Skin epidermis (tissue), 12 donors: ENCODE results near the gene PMS1.

Source experiments
- H3K27ac ChIP-seq, 21 experiments: fragments of 200-600 bp; sonication (generic) in 11 of 21; one replicate each; pipeline ENCODE4 v1.5.0; 2020; ENCODE audit warnings: mild to moderate bottlenecking in 3 of 21, inconsistent platforms in 2 of 21, moderate library complexity in 2 of 21
- H3K4me3 ChIP-seq, 7 experiments: fragments of 200-600 bp; sonication (generic) in 2 of 7; one replicate each; pipeline ENCODE4 v1.5.0; 2020; ENCODE audit warnings: inconsistent platforms in 2 of 7, mild to moderate bottlenecking in 2 of 7, moderate library complexity in 1 of 7

The PMS1 gene

DNA sequence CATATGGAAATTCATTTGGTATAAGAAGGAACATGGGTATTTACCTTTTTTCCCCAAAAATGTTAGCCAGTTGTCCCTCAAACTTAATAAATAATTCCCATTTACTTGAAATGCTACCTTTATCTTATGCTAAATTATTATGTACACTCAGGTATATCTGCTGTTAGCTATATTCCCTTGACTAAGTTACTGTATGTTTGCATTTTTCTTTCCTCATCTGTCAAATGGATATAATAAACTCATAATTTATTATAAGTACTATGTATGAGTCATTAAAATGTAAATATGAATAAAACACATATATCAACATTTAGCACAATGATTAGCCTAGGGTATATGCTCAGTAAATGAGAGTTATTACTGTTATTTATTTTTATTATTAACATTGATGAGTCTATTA lies 117.4 kb downstream of the PMS1 start:
- H3K4me3 ChIP-seq = no peak overlapping the region
- no peak overlapping the region for H3K27ac ChIP-seq

DNA sequence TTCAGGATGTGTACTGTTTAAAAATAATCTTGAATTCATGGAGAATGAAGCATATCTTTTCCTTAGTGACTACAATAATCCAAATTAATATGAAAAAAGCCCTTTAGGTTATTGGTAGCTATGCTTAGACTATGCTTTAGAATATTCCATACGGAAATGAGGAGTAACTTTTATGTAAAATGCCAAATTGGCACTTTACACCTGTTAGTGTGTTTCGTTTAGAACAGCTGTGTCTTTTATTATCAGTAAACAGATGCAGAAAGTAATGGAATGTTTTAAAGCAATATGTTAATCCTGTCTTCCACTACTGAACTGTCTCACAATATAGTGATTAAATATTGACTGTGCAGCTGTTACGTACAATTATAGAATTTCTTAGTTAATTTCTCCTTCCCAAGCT lies 129.6 kb downstream of the PMS1 start:
- Histone ChIP-seq H3K4me3 (no peak overlapping the region), H3K27ac (no peak overlapping the region)

DNA sequence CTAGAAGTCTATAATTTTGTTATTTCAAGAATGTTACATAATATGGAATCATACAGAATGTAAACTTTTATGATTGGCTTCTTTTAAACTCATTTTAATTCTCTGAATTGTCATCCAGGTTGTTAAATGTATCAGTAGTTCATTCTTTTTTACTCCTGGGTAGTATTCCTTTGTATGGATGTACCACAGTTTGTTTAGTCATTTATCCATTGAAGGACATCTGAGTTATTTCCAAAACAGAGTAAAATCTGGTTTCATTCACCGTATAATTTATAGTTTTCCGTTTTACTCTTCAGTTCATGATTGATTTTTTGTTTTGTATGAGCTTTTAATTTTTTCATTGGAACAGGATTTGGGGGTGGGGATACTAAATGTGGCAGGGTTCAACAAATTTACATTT lies 132.4 kb downstream of the PMS1 start:
- Histone ChIP-seq H3K27ac (no peak overlapping the region), H3K4me3 (no peak overlapping the region)
